NCI-H526 (cell line): ENCODE data around the gene CIRBP.

ENCODE experiments used
- DNase-seq, 2 experiments: peaks; one replicate each; lab custom pipeline; 2025; lab: John Stamatoyannopoulos, UW

Gene CIRBP

GRCh38 chr19:1278713-1279660 is 9.9 kb downstream of the CIRBP start:
- DNase-seq = no peak

GRCh38 chr19:1279782-1280341 is 10.7 kb downstream of the CIRBP start:
- peak; percentile 37 to 74 for DNase-seq

- no peak for DNase-seq
Measured at GRCh38 chr19:1280636-1281568, 11.8 kb downstream of the CIRBP start.

- DNase-seq = no peak
Measured at GRCh38 chr19:1281569-1282287, 12.6 kb downstream of the CIRBP start.

- no peak for DNase-seq
Measured at GRCh38 chr19:1282588-1283206, 13.6 kb downstream of the CIRBP start.

- no peak for DNase-seq
Measured at GRCh38 chr19:1283207-1283916, 14.2 kb downstream of the CIRBP start.

GRCh38 chr19:1283917-1284292 is 14.8 kb downstream of the CIRBP start:
- DNase-seq = no peak

GRCh38 chr19:1284293-1284978 is 15.3 kb downstream of the CIRBP start:
- no peak for DNase-seq

- no peak for DNase-seq
Measured at GRCh38 chr19:1284979-1285736, 16.0 kb downstream of the CIRBP start.

GRCh38 chr19:1285737-1286360 is 16.7 kb downstream of the CIRBP start, which contains the start of gene EFNA2:
TSS of gene EFNA2 (plus strand) at chr19:1285873. CDS start at chr19:1286169, 296 bp downstream.
- DNase-seq = no peak

- DNase-seq = no peak
Measured at GRCh38 chr19:1286487-1287353, 17.6 kb downstream of the CIRBP start.

- peak in 1 of 2 experiments; percentile 46 for DNase-seq
Measured at GRCh38 chr19:1287354-1288225, 18.5 kb downstream of the CIRBP start.

GRCh38 chr19:1288226-1288612 is 19.1 kb downstream of the CIRBP start:
- no peak for DNase-seq

GRCh38 chr19:1288833-1289685 is 19.9 kb downstream of the CIRBP start:
- DNase-seq = no peak

- no peak for DNase-seq
Measured at GRCh38 chr19:1289686-1290025, 20.5 kb downstream of the CIRBP start.

GRCh38 chr19:1290196-1290702 is 21.1 kb downstream of the CIRBP start:
- DNase-seq = no peak
